Fibroblast of the aortic adventitia (primary cell): ENCODE measurements around the gene NPAS2. TPM values are rescaled to one million over a fixed set of nuclear protein-coding genes. Genes with fewer than 3 reads are reported as not detected.

Experiments
- DNase-seq: peaks from one replicate; pipeline ENCODE4 v3.0.0-alpha.2; 2010; ENCODE audit warnings: low read depth
- H3K4me3 ChIP-seq: 2 replicates; pipeline ENCODE4 v1.5.1; 2011; ENCODE audit warnings: low read depth, mild to moderate bottlenecking, control low read depth, low read length, moderate library complexity
- total RNA-seq: library from RNA; depleted of rRNA; stranded (reverse); fragments of >200 nt; gene quantifications from 2 replicates; pipeline ENCODE4 v1.2.3, GENCODE V29; 2012; ENCODE audit warnings: low replicate concordance
- TF ChIP-seq, protein P1 (sequence below): IDR thresholded peaks from 2 replicates; pipeline ENCODE4 v1.5.1; 2011; ENCODE audit warnings: mild to moderate bottlenecking, low read length, control low read depth, inconsistent platforms; ENCODE audit not compliant: insufficient read depth

The NPAS2 gene, protein sequence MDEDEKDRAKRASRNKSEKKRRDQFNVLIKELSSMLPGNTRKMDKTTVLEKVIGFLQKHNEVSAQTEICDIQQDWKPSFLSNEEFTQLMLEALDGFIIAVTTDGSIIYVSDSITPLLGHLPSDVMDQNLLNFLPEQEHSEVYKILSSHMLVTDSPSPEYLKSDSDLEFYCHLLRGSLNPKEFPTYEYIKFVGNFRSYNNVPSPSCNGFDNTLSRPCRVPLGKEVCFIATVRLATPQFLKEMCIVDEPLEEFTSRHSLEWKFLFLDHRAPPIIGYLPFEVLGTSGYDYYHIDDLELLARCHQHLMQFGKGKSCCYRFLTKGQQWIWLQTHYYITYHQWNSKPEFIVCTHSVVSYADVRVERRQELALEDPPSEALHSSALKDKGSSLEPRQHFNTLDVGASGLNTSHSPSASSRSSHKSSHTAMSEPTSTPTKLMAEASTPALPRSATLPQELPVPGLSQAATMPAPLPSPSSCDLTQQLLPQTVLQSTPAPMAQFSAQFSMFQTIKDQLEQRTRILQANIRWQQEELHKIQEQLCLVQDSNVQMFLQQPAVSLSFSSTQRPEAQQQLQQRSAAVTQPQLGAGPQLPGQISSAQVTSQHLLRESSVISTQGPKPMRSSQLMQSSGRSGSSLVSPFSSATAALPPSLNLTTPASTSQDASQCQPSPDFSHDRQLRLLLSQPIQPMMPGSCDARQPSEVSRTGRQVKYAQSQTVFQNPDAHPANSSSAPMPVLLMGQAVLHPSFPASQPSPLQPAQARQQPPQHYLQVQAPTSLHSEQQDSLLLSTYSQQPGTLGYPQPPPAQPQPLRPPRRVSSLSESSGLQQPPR
- total RNA-seq = 5.4 and 24.3 TPM in 2 replicates

DNA sequence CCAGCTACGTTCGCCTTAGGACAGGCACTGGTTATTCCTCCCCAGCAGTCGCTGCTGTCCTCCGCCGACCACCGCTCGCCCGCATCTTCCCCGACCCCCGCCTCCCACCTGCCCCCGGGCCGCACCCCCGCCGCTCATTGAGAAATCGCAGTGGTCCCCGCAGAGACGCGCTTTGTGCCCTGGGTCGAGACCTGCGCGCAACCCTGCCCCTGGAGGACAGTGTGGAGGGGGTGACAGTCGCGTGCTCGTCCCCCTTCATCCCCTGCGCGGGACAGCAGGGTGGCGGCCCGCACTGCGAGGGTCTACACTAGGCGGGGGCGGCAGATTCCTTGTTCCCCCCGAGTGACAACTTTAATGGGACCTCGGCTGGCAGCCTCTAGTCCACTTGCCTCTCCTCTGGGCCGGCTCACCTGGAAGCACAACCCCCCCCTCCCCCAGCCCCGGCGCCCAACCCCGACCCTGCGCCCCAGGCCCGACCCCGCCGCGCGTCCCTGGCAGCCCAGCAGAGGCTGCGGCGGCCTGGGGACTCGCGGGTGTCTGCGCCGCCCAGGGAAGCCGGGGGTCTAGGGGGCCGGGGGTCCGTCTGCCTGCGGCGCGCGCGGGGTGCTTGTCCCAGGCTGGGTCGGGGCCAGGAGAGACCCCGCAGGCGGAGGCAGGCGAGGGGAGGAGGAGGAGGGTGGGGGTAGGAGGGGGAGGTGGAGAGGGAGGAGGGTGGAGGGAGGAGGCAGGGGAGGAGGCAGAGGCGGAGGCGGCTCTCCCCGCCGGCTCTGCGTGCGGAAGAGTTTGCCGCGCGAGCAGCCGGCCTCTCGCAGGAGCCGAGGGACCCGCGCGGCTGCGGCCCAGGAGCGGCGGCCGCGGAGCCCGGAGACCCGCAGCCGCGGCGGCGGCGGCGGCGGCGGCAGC, at the start of gene NPAS2:
TSS of gene NPAS2 (plus strand) at position 770 of the 903 bp plus-strand sequence. CDS start 84,616 bp downstream, outside the sequence.
- H3K4me3 ChIP-seq = peak within 1 kb of the TSS; percentile 86
- peak; percentile 49 for DNase-seq

DNA sequence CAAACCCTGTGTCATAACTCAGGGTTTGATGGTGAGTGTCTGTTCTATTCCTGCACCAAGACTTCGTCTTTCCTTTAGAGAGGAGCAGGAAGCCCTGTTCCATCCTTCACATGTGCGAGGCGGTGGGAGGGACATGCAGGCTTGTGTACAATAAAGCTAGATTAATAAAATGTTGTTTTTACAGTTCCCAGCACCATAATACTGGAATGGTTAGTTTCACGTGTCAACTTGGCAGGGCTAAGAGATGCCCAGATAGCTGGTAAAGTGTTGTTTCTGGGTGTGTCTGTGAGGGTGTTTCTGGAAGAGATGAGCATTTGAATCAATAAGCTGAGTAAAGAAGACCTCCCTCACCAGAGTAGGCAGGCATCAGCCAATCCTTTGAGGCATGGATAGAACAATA, 48.8 kb upstream of the NPAS2 start:
- TF ChIP-seq, protein P1, sequence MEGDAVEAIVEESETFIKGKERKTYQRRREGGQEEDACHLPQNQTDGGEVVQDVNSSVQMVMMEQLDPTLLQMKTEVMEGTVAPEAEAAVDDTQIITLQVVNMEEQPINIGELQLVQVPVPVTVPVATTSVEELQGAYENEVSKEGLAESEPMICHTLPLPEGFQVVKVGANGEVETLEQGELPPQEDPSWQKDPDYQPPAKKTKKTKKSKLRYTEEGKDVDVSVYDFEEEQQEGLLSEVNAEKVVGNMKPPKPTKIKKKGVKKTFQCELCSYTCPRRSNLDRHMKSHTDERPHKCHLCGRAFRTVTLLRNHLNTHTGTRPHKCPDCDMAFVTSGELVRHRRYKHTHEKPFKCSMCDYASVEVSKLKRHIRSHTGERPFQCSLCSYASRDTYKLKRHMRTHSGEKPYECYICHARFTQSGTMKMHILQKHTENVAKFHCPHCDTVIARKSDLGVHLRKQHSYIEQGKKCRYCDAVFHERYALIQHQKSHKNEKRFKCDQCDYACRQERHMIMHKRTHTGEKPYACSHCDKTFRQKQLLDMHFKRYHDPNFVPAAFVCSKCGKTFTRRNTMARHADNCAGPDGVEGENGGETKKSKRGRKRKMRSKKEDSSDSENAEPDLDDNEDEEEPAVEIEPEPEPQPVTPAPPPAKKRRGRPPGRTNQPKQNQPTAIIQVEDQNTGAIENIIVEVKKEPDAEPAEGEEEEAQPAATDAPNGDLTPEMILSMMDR = no peak
- no peak for DNase-seq
- no peak overlapping the region for H3K4me3 ChIP-seq

More for the DNA sequence above, at the start of gene NPAS2:
- TF ChIP-seq, protein P1 = no peak

DNA sequence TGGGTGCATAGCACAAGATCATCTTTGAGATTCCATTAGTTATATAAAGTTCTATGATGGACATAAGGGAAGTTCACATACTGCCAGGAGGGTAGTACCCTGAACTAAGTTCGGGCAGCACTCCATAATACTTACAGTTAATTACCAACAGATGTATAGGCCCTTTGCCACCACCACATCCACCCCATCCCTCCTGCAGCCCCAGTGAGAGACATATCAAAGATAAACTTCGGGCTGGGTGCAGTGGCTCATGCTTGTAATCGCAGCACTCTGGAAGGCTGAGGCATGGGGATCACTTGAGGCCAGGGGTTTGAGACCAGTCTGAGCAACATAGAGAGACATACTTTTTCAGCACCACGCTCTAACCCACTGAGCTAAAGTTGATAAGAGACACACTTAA, 46.4 kb upstream of the NPAS2 start:
- peak; percentile 71 for DNase-seq
- TF ChIP-seq, protein P1 = no peak
- H3K4me3 ChIP-seq = no peak overlapping the region

- TF ChIP-seq, protein P1 = no peak
- H3K4me3 ChIP-seq = no peak overlapping the region
Observed at GRCh38 chr2:100776445-100776844, 43.5 kb upstream of the NPAS2 start.

GRCh38 chr2:100778637-100779450, 41.1 kb upstream of the NPAS2 start:
- no peak for DNase-seq
- TF ChIP-seq, protein P1 = no peak
- H3K4me3 ChIP-seq = no peak overlapping the region

More at GRCh38 chr2:100776445-100776844, 43.5 kb upstream of the NPAS2 start:
- no peak for DNase-seq
